GM18873 (cell line): ENCODE results near the gene SLC8B1.
A peak's percentile ranks its signal among the peaks of the same experiment; 100 is the strongest.

ENCODE experiments used
- ATAC-seq: cut with Tn5 transposase; IDR thresholded peaks from one replicate; pipeline ENCODE4 v1.9.1; 2021; ENCODE audit warnings: mild to moderate bottlenecking, moderate library complexity, moderate number of reproducible peaks; ENCODE audit not compliant: unreplicated experiment, low FRiP score

The SLC8B1 gene

GRCh38 chr12:113334786-113335539, at the start of gene SLC8B1:
SLC8B1 (minus strand) TSS chr12:113335109; CDS start chr12:113332878, 2,231 bp downstream.
- ATAC-seq: peak; percentile 60

- no peak for ATAC-seq
These were observed 47.3 kb upstream of the SLC8B1 start for GRCh38 chr12:113382206-113382605.

GRCh38 chr12:113381220-113381619, 46.3 kb upstream of the SLC8B1 start:
- no peak for ATAC-seq

- ATAC-seq: no peak
These were observed 43.4 kb upstream of the SLC8B1 start for GRCh38 chr12:113378291-113378690.

GRCh38 chr12:113374823-113375428, 40.0 kb upstream of the SLC8B1 start:
- no peak for ATAC-seq

GRCh38 chr12:113373969-113374368, 39.1 kb upstream of the SLC8B1 start:
- no peak for ATAC-seq

GRCh38 chr12:113373440-113373839, 38.5 kb upstream of the SLC8B1 start:
- ATAC-seq: no peak

- ATAC-seq: no peak
These were observed 37.5 kb upstream of the SLC8B1 start for GRCh38 chr12:113372371-113372770.

GRCh38 chr12:113371808-113372207, 36.9 kb upstream of the SLC8B1 start:
- ATAC-seq: no peak

- ATAC-seq: no peak
These were observed 36.2 kb upstream of the SLC8B1 start for GRCh38 chr12:113370923-113371682.

GRCh38 chr12:113369391-113369985, 34.6 kb upstream of the SLC8B1 start:
- no peak for ATAC-seq

- no peak for ATAC-seq
These were observed 33.4 kb upstream of the SLC8B1 start for GRCh38 chr12:113368331-113368730.

GRCh38 chr12:113366827-113367226, 31.9 kb upstream of the SLC8B1 start:
- ATAC-seq: no peak

GRCh38 chr12:113365639-113366395, 30.9 kb upstream of the SLC8B1 start:
- ATAC-seq: no peak

- no peak for ATAC-seq
These were observed 29.8 kb upstream of the SLC8B1 start for GRCh38 chr12:113364698-113365097.

- no peak for ATAC-seq
These were observed 26.9 kb upstream of the SLC8B1 start for GRCh38 chr12:113361574-113362370.

- ATAC-seq: no peak
These were observed 25.2 kb upstream of the SLC8B1 start for GRCh38 chr12:113359939-113360748.

- ATAC-seq: no peak
These were observed 24.4 kb upstream of the SLC8B1 start for GRCh38 chr12:113359133-113359938.
